Measurements from ENCODE around the gene PRSS12.

The PRSS12 gene

GRCh38 chr4:118389721-118390120, 36.9 kb upstream of the PRSS12 start:
- H3K36me3 ChIP-seq (ENCODE audit: control insufficient read depth, insufficient read depth, low read length): no peaks in the 10 kb centered on the region
- no peaks in the 10 kb centered on the region for H3K9me3 ChIP-seq (ENCODE audit: control insufficient read depth, low read length)
- H3K27ac ChIP-seq (ENCODE audit: insufficient read depth, low read length, poor library complexity, severe bottlenecking): no peak overlapping the region
- no peak overlapping the region for H3K4me3 ChIP-seq (ENCODE audit: insufficient read depth, low read depth, low read length, poor library complexity, severe bottlenecking)
- H3K4me1 ChIP-seq (ENCODE audit: control insufficient read depth, insufficient read depth, low read length, poor library complexity, severe bottlenecking): no peaks in the 10 kb centered on the region
- no peaks in the 10 kb centered on the region for H3K27me3 ChIP-seq (replicated peaks; ENCODE audit: control insufficient read depth, insufficient read depth, low read length, poor library complexity, severe bottlenecking)
- DNase-seq: no peak

- Histone ChIP-seq H3K4me3 (ENCODE audit: insufficient read depth, low read depth, low read length, poor library complexity, severe bottlenecking) (no peak overlapping the region), H3K27ac (ENCODE audit: insufficient read depth, low read length, poor library complexity, severe bottlenecking) (no peak overlapping the region)
Observed at GRCh38 chr4:118388606-118389005, 35.8 kb upstream of the PRSS12 start.

GRCh38 chr4:118381902-118382301, 29.1 kb upstream of the PRSS12 start:
- H3K36me3 ChIP-seq (ENCODE audit: control insufficient read depth, insufficient read depth, low read length): no peaks in the 10 kb centered on the region

More at GRCh38 chr4:118388606-118389005, 35.8 kb upstream of the PRSS12 start:
- Histone ChIP-seq H3K9me3 (ENCODE audit: control insufficient read depth, low read length) (no peaks in the 10 kb centered on the region), H3K4me1 (ENCODE audit: control insufficient read depth, insufficient read depth, low read length, poor library complexity, severe bottlenecking) (no peaks in the 10 kb centered on the region), H3K36me3 (ENCODE audit: control insufficient read depth, insufficient read depth, low read length) (no peaks in the 10 kb centered on the region), H3K27me3 (replicated peaks; ENCODE audit: control insufficient read depth, insufficient read depth, low read length, poor library complexity, severe bottlenecking) (no peaks in the 10 kb centered on the region)
- no peak for DNase-seq

GRCh38 chr4:118373614-118374255, 20.9 kb upstream of the PRSS12 start:
- no peak overlapping the region for H3K27ac ChIP-seq (ENCODE audit: insufficient read depth, low read length, poor library complexity, severe bottlenecking)
- H3K4me1 ChIP-seq (ENCODE audit: control insufficient read depth, insufficient read depth, low read length, poor library complexity, severe bottlenecking): no peaks in the 10 kb centered on the region
- no peak for DNase-seq
- no peaks in the 10 kb centered on the region for H3K36me3 ChIP-seq (ENCODE audit: control insufficient read depth, insufficient read depth, low read length)
- H3K4me3 ChIP-seq (ENCODE audit: insufficient read depth, low read depth, low read length, poor library complexity, severe bottlenecking): no peak overlapping the region
- H3K9me3 ChIP-seq (ENCODE audit: control insufficient read depth, low read length): no peaks in the 10 kb centered on the region
- H3K27me3 ChIP-seq (replicated peaks; ENCODE audit: control insufficient read depth, insufficient read depth, low read length, poor library complexity, severe bottlenecking): no peaks in the 10 kb centered on the region

More at GRCh38 chr4:118381902-118382301, 29.1 kb upstream of the PRSS12 start:
- Histone ChIP-seq H3K4me1 (ENCODE audit: control insufficient read depth, insufficient read depth, low read length, poor library complexity, severe bottlenecking) (no peaks in the 10 kb centered on the region), H3K9me3 (ENCODE audit: control insufficient read depth, low read length) (no peaks in the 10 kb centered on the region), H3K27ac (ENCODE audit: insufficient read depth, low read length, poor library complexity, severe bottlenecking) (no peak overlapping the region), H3K27me3 (replicated peaks; ENCODE audit: control insufficient read depth, insufficient read depth, low read length, poor library complexity, severe bottlenecking) (no peaks in the 10 kb centered on the region), H3K4me3 (ENCODE audit: insufficient read depth, low read depth, low read length, poor library complexity, severe bottlenecking) (no peak overlapping the region)
- no peak for DNase-seq

GRCh38 chr4:118372251-118372650, 19.4 kb upstream of the PRSS12 start:
- no peak overlapping the region for H3K4me3 ChIP-seq (ENCODE audit: insufficient read depth, low read depth, low read length, poor library complexity, severe bottlenecking)
- DNase-seq: no peak
- no peaks in the 10 kb centered on the region for H3K4me1 ChIP-seq (ENCODE audit: control insufficient read depth, insufficient read depth, low read length, poor library complexity, severe bottlenecking)
- no peak overlapping the region for H3K27ac ChIP-seq (ENCODE audit: insufficient read depth, low read length, poor library complexity, severe bottlenecking)
- H3K36me3 ChIP-seq (ENCODE audit: control insufficient read depth, insufficient read depth, low read length): no peaks in the 10 kb centered on the region
- no peaks in the 10 kb centered on the region for H3K27me3 ChIP-seq (replicated peaks; ENCODE audit: control insufficient read depth, insufficient read depth, low read length, poor library complexity, severe bottlenecking)
- no peaks in the 10 kb centered on the region for H3K9me3 ChIP-seq (ENCODE audit: control insufficient read depth, low read length)

GRCh38 chr4:118369231-118369630, 16.4 kb upstream of the PRSS12 start:
- H3K4me1 ChIP-seq (ENCODE audit: control insufficient read depth, insufficient read depth, low read length, poor library complexity, severe bottlenecking): no peaks in the 10 kb centered on the region
- H3K9me3 ChIP-seq (ENCODE audit: control insufficient read depth, low read length): no peaks in the 10 kb centered on the region
- no peak for DNase-seq
- no peak overlapping the region for H3K4me3 ChIP-seq (ENCODE audit: insufficient read depth, low read depth, low read length, poor library complexity, severe bottlenecking)
- no peak overlapping the region for H3K27ac ChIP-seq (ENCODE audit: insufficient read depth, low read length, poor library complexity, severe bottlenecking)
- H3K27me3 ChIP-seq (replicated peaks; ENCODE audit: control insufficient read depth, insufficient read depth, low read length, poor library complexity, severe bottlenecking): no peaks in the 10 kb centered on the region
- no peaks in the 10 kb centered on the region for H3K36me3 ChIP-seq (ENCODE audit: control insufficient read depth, insufficient read depth, low read length)

GRCh38 chr4:118367872-118368271, 15.1 kb upstream of the PRSS12 start:
- no peak overlapping the region for H3K27ac ChIP-seq (ENCODE audit: insufficient read depth, low read length, poor library complexity, severe bottlenecking)
- H3K4me3 ChIP-seq (ENCODE audit: insufficient read depth, low read depth, low read length, poor library complexity, severe bottlenecking): no peak overlapping the region
- H3K9me3 ChIP-seq (ENCODE audit: control insufficient read depth, low read length): no peaks in the 10 kb centered on the region
- no peaks in the 10 kb centered on the region for H3K4me1 ChIP-seq (ENCODE audit: control insufficient read depth, insufficient read depth, low read length, poor library complexity, severe bottlenecking)
- no peak for DNase-seq
- H3K36me3 ChIP-seq (ENCODE audit: control insufficient read depth, insufficient read depth, low read length): no peaks in the 10 kb centered on the region
- no peaks in the 10 kb centered on the region for H3K27me3 ChIP-seq (replicated peaks; ENCODE audit: control insufficient read depth, insufficient read depth, low read length, poor library complexity, severe bottlenecking)

GRCh38 chr4:118367361-118367760, 14.6 kb upstream of the PRSS12 start:
- Histone ChIP-seq H3K9me3 (ENCODE audit: control insufficient read depth, low read length) (no peaks in the 10 kb centered on the region), H3K36me3 (ENCODE audit: control insufficient read depth, insufficient read depth, low read length) (no peaks in the 10 kb centered on the region), H3K4me3 (ENCODE audit: insufficient read depth, low read depth, low read length, poor library complexity, severe bottlenecking) (no peak overlapping the region), H3K27ac (ENCODE audit: insufficient read depth, low read length, poor library complexity, severe bottlenecking) (no peak overlapping the region), H3K4me1 (ENCODE audit: control insufficient read depth, insufficient read depth, low read length, poor library complexity, severe bottlenecking) (no peaks in the 10 kb centered on the region), H3K27me3 (replicated peaks; ENCODE audit: control insufficient read depth, insufficient read depth, low read length, poor library complexity, severe bottlenecking) (no peaks in the 10 kb centered on the region)
- DNase-seq: no peak

GRCh38 chr4:118363166-118363565, 10.4 kb upstream of the PRSS12 start:
- Histone ChIP-seq H3K9me3 (ENCODE audit: control insufficient read depth, low read length) (no peaks in the 10 kb centered on the region), H3K36me3 (ENCODE audit: control insufficient read depth, insufficient read depth, low read length) (no peaks in the 10 kb centered on the region), H3K4me1 (ENCODE audit: control insufficient read depth, insufficient read depth, low read length, poor library complexity, severe bottlenecking) (no peaks in the 10 kb centered on the region), H3K4me3 (ENCODE audit: insufficient read depth, low read depth, low read length, poor library complexity, severe bottlenecking) (no peak overlapping the region), H3K27me3 (replicated peaks; ENCODE audit: control insufficient read depth, insufficient read depth, low read length, poor library complexity, severe bottlenecking) (no peaks in the 10 kb centered on the region), H3K27ac (ENCODE audit: insufficient read depth, low read length, poor library complexity, severe bottlenecking) (no peak overlapping the region)
- no peak for DNase-seq

- H3K9me3 ChIP-seq (ENCODE audit: control insufficient read depth, low read length): no peaks in the 10 kb centered on the region
- H3K27me3 ChIP-seq (replicated peaks; ENCODE audit: control insufficient read depth, insufficient read depth, low read length, poor library complexity, severe bottlenecking): peaks cover under 1% of the 10 kb centered on the region
- H3K4me1 ChIP-seq (ENCODE audit: control insufficient read depth, insufficient read depth, low read length, poor library complexity, severe bottlenecking): no peaks in the 10 kb centered on the region
- H3K27ac ChIP-seq (ENCODE audit: insufficient read depth, low read length, poor library complexity, severe bottlenecking): no peak overlapping the region
- no peak for DNase-seq
- no peak overlapping the region for H3K4me3 ChIP-seq (ENCODE audit: insufficient read depth, low read depth, low read length, poor library complexity, severe bottlenecking)
- no peaks in the 10 kb centered on the region for H3K36me3 ChIP-seq (ENCODE audit: control insufficient read depth, insufficient read depth, low read length)
Observed at GRCh38 chr4:118361192-118361591, 8.4 kb upstream of the PRSS12 start.
